ENCODE data around the gene CDA.

- TF ChIP-seq ZNF214 (tag by site-specific recombination; IDR thresholded peaks at IDR 0.05; ENCODE audit: borderline replicate concordance), result no peak
- TF ChIP-seq, protein P1, sequence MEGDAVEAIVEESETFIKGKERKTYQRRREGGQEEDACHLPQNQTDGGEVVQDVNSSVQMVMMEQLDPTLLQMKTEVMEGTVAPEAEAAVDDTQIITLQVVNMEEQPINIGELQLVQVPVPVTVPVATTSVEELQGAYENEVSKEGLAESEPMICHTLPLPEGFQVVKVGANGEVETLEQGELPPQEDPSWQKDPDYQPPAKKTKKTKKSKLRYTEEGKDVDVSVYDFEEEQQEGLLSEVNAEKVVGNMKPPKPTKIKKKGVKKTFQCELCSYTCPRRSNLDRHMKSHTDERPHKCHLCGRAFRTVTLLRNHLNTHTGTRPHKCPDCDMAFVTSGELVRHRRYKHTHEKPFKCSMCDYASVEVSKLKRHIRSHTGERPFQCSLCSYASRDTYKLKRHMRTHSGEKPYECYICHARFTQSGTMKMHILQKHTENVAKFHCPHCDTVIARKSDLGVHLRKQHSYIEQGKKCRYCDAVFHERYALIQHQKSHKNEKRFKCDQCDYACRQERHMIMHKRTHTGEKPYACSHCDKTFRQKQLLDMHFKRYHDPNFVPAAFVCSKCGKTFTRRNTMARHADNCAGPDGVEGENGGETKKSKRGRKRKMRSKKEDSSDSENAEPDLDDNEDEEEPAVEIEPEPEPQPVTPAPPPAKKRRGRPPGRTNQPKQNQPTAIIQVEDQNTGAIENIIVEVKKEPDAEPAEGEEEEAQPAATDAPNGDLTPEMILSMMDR (tag by site-specific recombination; IDR thresholded peaks at IDR 0.05), result no peak
- no peak for TF ChIP-seq ZNF221 (tag by site-specific recombination; IDR thresholded peaks at IDR 0.05; ENCODE audit: borderline replicate concordance)
- TF ChIP-seq ZFP3 (tag by site-specific recombination; IDR thresholded peaks at IDR 0.05; ENCODE audit: low read depth), result no peak
- TF ChIP-seq, protein P2, sequence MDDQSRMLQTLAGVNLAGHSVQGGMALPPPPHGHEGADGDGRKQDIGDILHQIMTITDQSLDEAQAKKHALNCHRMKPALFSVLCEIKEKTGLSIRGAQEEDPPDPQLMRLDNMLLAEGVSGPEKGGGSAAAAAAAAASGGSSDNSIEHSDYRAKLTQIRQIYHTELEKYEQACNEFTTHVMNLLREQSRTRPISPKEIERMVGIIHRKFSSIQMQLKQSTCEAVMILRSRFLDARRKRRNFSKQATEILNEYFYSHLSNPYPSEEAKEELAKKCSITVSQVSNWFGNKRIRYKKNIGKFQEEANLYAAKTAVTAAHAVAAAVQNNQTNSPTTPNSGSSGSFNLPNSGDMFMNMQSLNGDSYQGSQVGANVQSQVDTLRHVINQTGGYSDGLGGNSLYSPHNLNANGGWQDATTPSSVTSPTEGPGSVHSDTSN (CRISPR knock-in tag; IDR thresholded peaks at IDR 0.05), result no peak
- TF ChIP-seq ZNF48 (tag by site-specific recombination; IDR thresholded peaks at IDR 0.05), result no peak
Observed at GRCh38 chr1:20616847-20617487, 28.1 kb downstream of the CDA start.

Measured in HEK293 (cell line).